ENCODE measurements around the gene PPP2R5A.

DNA sequence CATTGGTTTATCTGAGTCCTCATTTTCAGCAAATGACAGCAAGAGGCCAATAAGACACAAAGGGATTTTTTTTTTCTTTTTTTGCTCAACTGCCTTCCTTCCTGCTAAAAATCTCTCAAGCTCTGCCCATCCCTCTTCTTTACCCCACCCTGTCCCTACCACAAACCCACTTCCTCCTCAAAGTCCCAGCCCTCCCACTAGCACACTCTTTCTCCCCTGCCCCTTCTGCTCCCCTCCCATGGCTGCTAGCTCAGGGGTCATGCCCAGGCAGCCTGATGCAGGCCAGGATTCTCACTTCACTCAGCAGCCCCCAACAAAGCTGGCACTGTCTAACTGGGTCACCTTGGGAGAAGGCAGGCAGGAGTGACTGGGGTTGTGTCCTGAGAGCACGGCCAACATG, 28.8 kb upstream of the PPP2R5A start:
- TF ChIP-seq GFI1B (tag by site-specific recombination; IDR thresholded peaks at IDR 0.05) (no peak), TCF7L2 (IDR thresholded peaks at IDR 0.05; ENCODE audit: borderline replicate concordance, low read depth, low read length) (no peak)

Measured in HEK293 (cell line).